ENCODE data around the gene ACTR10.

DNA sequence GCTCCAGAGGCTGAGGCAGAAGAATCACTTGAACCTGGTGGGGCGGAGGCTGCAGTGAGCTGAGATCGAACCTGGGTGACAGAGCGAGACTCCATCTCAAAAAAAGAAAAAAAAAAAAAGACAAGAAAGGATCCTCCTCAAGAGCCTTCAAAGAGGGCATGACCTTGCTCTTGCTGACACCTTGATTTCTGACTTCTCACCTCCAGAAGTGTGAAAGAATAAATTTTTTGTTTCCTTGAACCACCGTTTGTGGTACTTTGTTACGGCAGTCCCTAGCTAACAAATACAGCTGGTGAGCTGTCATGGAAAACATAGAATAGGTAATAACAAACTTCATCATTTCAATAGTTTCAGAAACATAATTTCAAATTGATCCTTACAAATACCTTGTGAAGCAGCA is 1.9 kb upstream of the ACTR10 start:
- TF ChIP-seq, protein P1, sequence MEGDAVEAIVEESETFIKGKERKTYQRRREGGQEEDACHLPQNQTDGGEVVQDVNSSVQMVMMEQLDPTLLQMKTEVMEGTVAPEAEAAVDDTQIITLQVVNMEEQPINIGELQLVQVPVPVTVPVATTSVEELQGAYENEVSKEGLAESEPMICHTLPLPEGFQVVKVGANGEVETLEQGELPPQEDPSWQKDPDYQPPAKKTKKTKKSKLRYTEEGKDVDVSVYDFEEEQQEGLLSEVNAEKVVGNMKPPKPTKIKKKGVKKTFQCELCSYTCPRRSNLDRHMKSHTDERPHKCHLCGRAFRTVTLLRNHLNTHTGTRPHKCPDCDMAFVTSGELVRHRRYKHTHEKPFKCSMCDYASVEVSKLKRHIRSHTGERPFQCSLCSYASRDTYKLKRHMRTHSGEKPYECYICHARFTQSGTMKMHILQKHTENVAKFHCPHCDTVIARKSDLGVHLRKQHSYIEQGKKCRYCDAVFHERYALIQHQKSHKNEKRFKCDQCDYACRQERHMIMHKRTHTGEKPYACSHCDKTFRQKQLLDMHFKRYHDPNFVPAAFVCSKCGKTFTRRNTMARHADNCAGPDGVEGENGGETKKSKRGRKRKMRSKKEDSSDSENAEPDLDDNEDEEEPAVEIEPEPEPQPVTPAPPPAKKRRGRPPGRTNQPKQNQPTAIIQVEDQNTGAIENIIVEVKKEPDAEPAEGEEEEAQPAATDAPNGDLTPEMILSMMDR (IDR thresholded peaks at IDR 0.05; ENCODE audit: insufficient read depth, low read depth, low read length), result no peak
- no peak for TF ChIP-seq EZH2 (IDR thresholded peaks at IDR 0.05; ENCODE audit: insufficient read depth, low read length)
